B cell (primary cell): ENCODE results near the gene FCN2.

Experiments
- EZH2 ChIP-seq: IDR thresholded peaks from 2 replicates; pipeline ENCODE4 v1.6.1; 2012; ENCODE audit warnings: borderline replicate concordance, low read depth, mild to moderate bottlenecking, moderate library complexity, low read length; ENCODE audit not compliant: insufficient read depth, poor library complexity, severe bottlenecking
- TF ChIP-seq, protein P1 (sequence below): fragments of 200-600 bp; IDR thresholded peaks from one replicate; pipeline ENCODE4 v1.8.0; 2022; ENCODE audit warnings: antibody characterized with exemption, mild to moderate bottlenecking

DNA sequence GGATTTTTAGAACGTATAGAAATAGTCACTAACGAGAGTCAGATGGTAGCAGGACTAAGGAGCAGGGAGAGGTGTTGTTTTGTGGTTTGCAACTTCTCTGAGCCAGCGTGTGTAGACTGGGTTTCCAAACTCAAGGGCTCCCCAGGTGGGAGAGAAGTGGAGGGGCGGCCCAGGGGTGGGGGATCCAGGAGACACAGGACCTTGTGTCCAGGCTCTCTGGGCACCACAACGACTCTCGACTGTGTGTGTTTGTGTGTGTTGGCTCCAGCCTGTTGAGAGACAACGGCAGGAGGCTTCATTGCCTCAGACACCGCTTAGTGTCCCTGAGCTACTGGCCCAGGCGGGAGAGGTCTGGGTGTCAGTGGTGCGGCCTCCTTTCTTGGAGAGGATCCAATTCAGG, 38.0 kb downstream of the FCN2 start:
- TF ChIP-seq EZH2: no peak
- TF ChIP-seq, protein P1, sequence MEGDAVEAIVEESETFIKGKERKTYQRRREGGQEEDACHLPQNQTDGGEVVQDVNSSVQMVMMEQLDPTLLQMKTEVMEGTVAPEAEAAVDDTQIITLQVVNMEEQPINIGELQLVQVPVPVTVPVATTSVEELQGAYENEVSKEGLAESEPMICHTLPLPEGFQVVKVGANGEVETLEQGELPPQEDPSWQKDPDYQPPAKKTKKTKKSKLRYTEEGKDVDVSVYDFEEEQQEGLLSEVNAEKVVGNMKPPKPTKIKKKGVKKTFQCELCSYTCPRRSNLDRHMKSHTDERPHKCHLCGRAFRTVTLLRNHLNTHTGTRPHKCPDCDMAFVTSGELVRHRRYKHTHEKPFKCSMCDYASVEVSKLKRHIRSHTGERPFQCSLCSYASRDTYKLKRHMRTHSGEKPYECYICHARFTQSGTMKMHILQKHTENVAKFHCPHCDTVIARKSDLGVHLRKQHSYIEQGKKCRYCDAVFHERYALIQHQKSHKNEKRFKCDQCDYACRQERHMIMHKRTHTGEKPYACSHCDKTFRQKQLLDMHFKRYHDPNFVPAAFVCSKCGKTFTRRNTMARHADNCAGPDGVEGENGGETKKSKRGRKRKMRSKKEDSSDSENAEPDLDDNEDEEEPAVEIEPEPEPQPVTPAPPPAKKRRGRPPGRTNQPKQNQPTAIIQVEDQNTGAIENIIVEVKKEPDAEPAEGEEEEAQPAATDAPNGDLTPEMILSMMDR: no peak
